ENCODE data around the gene TAS2R60. TPM values are rescaled to one million over a fixed set of nuclear protein-coding genes. Genes with fewer than 3 reads are reported as not detected.
"Not testable (repeated sequence)": the region's sequence is repeated elsewhere in the genome, so short reads cannot be mapped to it uniquely, and the experiment has no call there.

Gene TAS2R60
- total RNA-seq, 4 donors from 2014 or later, result 0.40 TPM; not detected in 3

DNA sequence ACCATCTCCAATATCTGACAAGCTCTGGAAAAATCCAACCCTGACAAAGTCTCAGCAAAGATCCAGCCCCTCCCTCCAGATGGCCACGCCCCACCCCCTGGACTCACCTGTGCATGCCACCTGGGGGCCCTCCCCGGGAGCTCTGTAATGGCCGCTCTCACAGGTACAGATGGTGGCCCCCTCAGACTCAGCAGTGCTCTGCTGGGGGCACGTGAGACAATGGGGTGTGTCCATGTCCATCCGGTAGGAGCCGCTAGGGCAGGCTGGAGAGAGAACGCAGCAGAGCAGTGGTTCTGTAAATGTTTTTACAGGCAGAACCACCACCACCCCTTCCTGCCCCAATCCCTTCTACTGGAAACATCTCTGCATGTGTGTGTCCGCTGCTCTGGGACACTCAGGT lies 44.1 kb upstream of the TAS2R60 start:
- ATAC-seq, result no peak
- Histone ChIP-seq H3K4me1 (peaks cover 0 to 16% (median 0%) of the 10 kb centered on the region in 3 donors), H3K27me3 (no peaks in the 10 kb centered on the region), H3K36me3 (no peaks in the 10 kb centered on the region), H3K9me3 (no peaks in the 10 kb centered on the region), H3K27ac (no peak overlapping the region), H3K4me3 (no peak overlapping the region)
- WGBS, 2 donors (ENCODE audit: low coverage in 1 of 2), result 81 to 100% methylated on average over 1 to 5 of the region's 8 CpGs
- no peak for TF ChIP-seq EP300 (IDR thresholded peaks at IDR 0.05)
- TF ChIP-seq CTCF (IDR thresholded peaks at IDR 0.05), result no peak
- no peak for TF ChIP-seq POLR2AphosphoS5 (IDR thresholded peaks at IDR 0.05)
- no peak for TF ChIP-seq POLR2A (IDR thresholded peaks at IDR 0.05)

GRCh38 chr7:143399642-143400041 lies 43.6 kb upstream of the TAS2R60 start:
- TF ChIP-seq EP300 (IDR thresholded peaks at IDR 0.05) (no peak), POLR2AphosphoS5 (IDR thresholded peaks at IDR 0.05) (no peak), CTCF (IDR thresholded peaks at IDR 0.05) (no peak), POLR2A (IDR thresholded peaks at IDR 0.05) (no peak)
- 95 to 100% methylated on average over 1 to 9 of the region's 20 CpGs for WGBS, 2 donors (ENCODE audit: low coverage in 1 of 2)
- H3K4me3 ChIP-seq, result no peak overlapping the region
- H3K4me1 ChIP-seq, result peaks cover 0 to 15% (median 0%) of the 10 kb centered on the region in 3 donors
- H3K36me3 ChIP-seq, result no peaks in the 10 kb centered on the region
- H3K27me3 ChIP-seq, result no peaks in the 10 kb centered on the region
- ATAC-seq, result no peak
- no peak overlapping the region for H3K27ac ChIP-seq
- H3K9me3 ChIP-seq, result no peaks in the 10 kb centered on the region

GRCh38 chr7:143401265-143401664 lies 42.0 kb upstream of the TAS2R60 start:
- TF ChIP-seq CTCF (IDR thresholded peaks at IDR 0.05) (no peak), EP300 (IDR thresholded peaks at IDR 0.05) (no peak), POLR2A (IDR thresholded peaks at IDR 0.05) (no peak), POLR2AphosphoS5 (IDR thresholded peaks at IDR 0.05) (no peak)
- Histone ChIP-seq H3K9me3 (no peaks in the 10 kb centered on the region), H3K27me3 (no peaks in the 10 kb centered on the region), H3K36me3 (no peaks in the 10 kb centered on the region), H3K4me3 (no peak overlapping the region), H3K27ac (no peak overlapping the region), H3K4me1 (no peaks in the 10 kb centered on the region)
- WGBS, 2 donors (ENCODE audit: low coverage in 1 of 2), result no CpG with 5 or more reads among the region's 12 CpGs
- no peak for ATAC-seq

- H3K27me3 ChIP-seq, ATAC-seq, H3K27ac ChIP-seq, H3K4me1 ChIP-seq, H3K36me3 ChIP-seq, H3K9me3 ChIP-seq, H3K4me3 ChIP-seq: not testable (repeated sequence)
- 73 to 87% methylated on average over 4 of the region's 4 CpGs for WGBS, 2 donors (ENCODE audit: low coverage in 1 of 2)
These were observed 41.0 kb upstream of the TAS2R60 start for GRCh38 chr7:143402233-143402632.

GRCh38 chr7:143405173-143406001 lies 37.9 kb upstream of the TAS2R60 start:
- Histone ChIP-seq H3K27ac (peak overlapping the region in 1 of 4 donors; percentile 22), H3K36me3 (no peaks in the 10 kb centered on the region), H3K27me3 (peaks cover 4% of the 10 kb centered on the region), H3K9me3 (no peaks in the 10 kb centered on the region), H3K4me1 (peaks cover 0 to 24% (median 12%) of the 10 kb centered on the region in 3 donors), H3K4me3 (no peak overlapping the region)
- ATAC-seq, result peak; percentile 65
- WGBS, 2 donors (ENCODE audit: low coverage in 1 of 2), result 32 to 36% methylated on average over 2 to 5 of the region's 9 CpGs
- peak; percentile 47 for TF ChIP-seq POLR2AphosphoS5 (IDR thresholded peaks at IDR 0.05)
- TF ChIP-seq EP300 (IDR thresholded peaks at IDR 0.05), result no peak

- Histone ChIP-seq H3K4me1 (peaks cover 0 to 24% (median 12%) of the 10 kb centered on the region in 3 donors), H3K9me3 (no peaks in the 10 kb centered on the region), H3K36me3 (no peaks in the 10 kb centered on the region), H3K27ac (no peak overlapping the region), H3K27me3 (peaks cover 4% of the 10 kb centered on the region), H3K4me3 (no peak overlapping the region)
- ATAC-seq, result no peak
- 81 to 87% methylated on average over 3 of the region's 3 CpGs for WGBS, 2 donors (ENCODE audit: low coverage in 1 of 2)
- TF ChIP-seq POLR2A (IDR thresholded peaks at IDR 0.05), result no peak
- TF ChIP-seq EP300 (IDR thresholded peaks at IDR 0.05), result no peak
- TF ChIP-seq CTCF (IDR thresholded peaks at IDR 0.05), result no peak
- TF ChIP-seq POLR2AphosphoS5 (IDR thresholded peaks at IDR 0.05), result no peak
These were observed 37.3 kb upstream of the TAS2R60 start for GRCh38 chr7:143406002-143406357.

Measured in gastroesophageal sphincter (tissue), 4 donors.